Left lung (tissue), 10 donors: ENCODE data around the gene ENPP7. TPM values are rescaled to one million over a fixed set of nuclear protein-coding genes. Genes with fewer than 3 reads are reported as not detected.

ENCODE experiments used
- ATAC-seq: fragments of 200-7000 bp; cut with Tn5 transposase; one replicate; pipeline ENCODE4 v1.9.1; 2020; ENCODE audit warnings: moderate library complexity
- DNase-seq, 4 donors: peaks; one replicate each; pipeline ENCODE4 v3.0.0-alpha.2; 2013 to 2020
- H3K27ac ChIP-seq, 2 donors: fragments of 200-600 bp; sonication (generic) in 1 of 2; one replicate each; pipeline versions ENCODE4 v1.5.0 to v1.8.0; 2020 to 2021
- H3K27me3 ChIP-seq, 2 donors: fragments of 200-600 bp; sonication (generic) in 1 of 2; one replicate each; pipeline versions ENCODE4 v1.5.0 to v1.8.0; 2020 to 2021
- H3K36me3 ChIP-seq, 2 donors: fragments of 200-600 bp; sonication (generic) in 1 of 2; one replicate each; pipeline versions ENCODE4 v1.5.0 to v1.8.0; 2020 to 2021
- H3K4me1 ChIP-seq, 2 donors: fragments of 200-600 bp; one replicate each; pipeline ENCODE4 v1.8.0; 2021
- H3K4me3 ChIP-seq, 2 donors: fragments of 200-600 bp; sonication (generic) in 1 of 2; one replicate each; pipeline versions ENCODE4 v1.5.0 to v1.8.0; 2020 to 2021; ENCODE audit warnings: mild to moderate bottlenecking in 1 of 2
- H3K9me3 ChIP-seq, 2 donors: fragments of 200-600 bp; sonication (generic) in 1 of 2; one replicate each; pipeline versions ENCODE4 v1.5.0 to v1.8.0; 2020 to 2021
- CTCF ChIP-seq, 2 donors: fragments of 200-600 bp; sonication (generic) in 1 of 2; IDR thresholded peaks; one replicate each; pipeline versions ENCODE4 v1.5.0 to v1.8.0; 2021; ENCODE audit warnings: antibody characterized with exemption in 2 of 2
- intact Hi-C, 2 donors: fragments of 100-400 bp; cut with DNase I; formaldehyde crosslinking; loops; one replicate each; pipeline versions ENCODE4 v1.11.2 to v1.14.2; 2022
- polyA plus RNA-seq, 6 donors: library from polyadenylated mRNA; unstranded; fragments of 120-200 nt; gene quantifications; one replicate each; pipeline ENCODE4 v1.2.1, GENCODE V29; 2013; ENCODE audit not compliant: insufficient read length in 6 of 6
- total RNA-seq, 2 donors: library from RNA; stranded (reverse); fragmentation: NEBNext Ultra II Directional; extraction: Animal tissue kit (Norgen Biotek cat#: 25700); gene quantifications; one replicate each; pipeline ENCODE4 v1.2.1, GENCODE V29; 2021
- donor health status: DM: no; HTN: yes; CAD: no.
- donor health status: DM: no; HTN: no; CAD: no.

ENPP7 gene
- total and polyA plus RNA-seq, 8 donors, result 0.18 TPM; not detected in 7

- peaks cover 0 to 9% of the 10 kb centered on the region in 2 donors for H3K27me3 ChIP-seq
- ATAC-seq, result peak; percentile 34
- peak in 1 of 4 donors; percentile 61 for DNase-seq
- intact Hi-C loops, result no loop called here
- no peaks in the 10 kb centered on the region for H3K36me3 ChIP-seq
- TF ChIP-seq CTCF (IDR thresholded peaks at IDR 0.05), result no peak
- no peaks in the 10 kb centered on the region for H3K9me3 ChIP-seq
- H3K27ac ChIP-seq, result peak overlapping the region; percentile 4 to 42
- H3K4me1 ChIP-seq, result peaks cover 0 to 22% of the 10 kb centered on the region in 2 donors
- H3K4me3 ChIP-seq, result peak overlapping the region in 1 of 2 donors; percentile 21
These were observed 2.3 kb downstream of the ENPP7 start for GRCh38 chr17:79732804-79733691.

DNA sequence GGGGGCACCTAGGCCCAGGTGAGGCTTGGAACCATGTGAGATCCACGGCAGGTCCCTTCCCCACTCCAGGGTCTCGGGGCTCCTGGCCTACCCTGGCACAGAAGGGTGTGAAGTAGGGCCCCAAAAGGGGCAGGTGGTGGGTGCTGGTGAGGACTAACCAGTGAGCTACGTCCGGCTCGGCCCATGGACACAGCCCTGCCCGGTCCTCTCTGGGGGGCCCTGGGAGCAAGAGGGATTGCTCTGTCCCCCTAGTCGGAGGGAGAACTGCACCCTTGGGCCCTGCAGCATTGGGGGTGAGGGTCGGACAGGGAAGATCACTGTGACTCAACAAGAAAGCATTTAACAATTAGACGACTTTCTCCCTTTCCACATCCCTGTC, 2.9 kb downstream of the ENPP7 start:
- no peak for ATAC-seq
- peak overlapping the region in 1 of 2 donors; percentile 42 for H3K27ac ChIP-seq
- H3K4me1 ChIP-seq, result peaks cover 0 to 19% of the 10 kb centered on the region in 2 donors
- DNase-seq, result no peak
- H3K4me3 ChIP-seq, result no peak overlapping the region
- H3K9me3 ChIP-seq, result no peaks in the 10 kb centered on the region
- H3K36me3 ChIP-seq, result no peaks in the 10 kb centered on the region
- H3K27me3 ChIP-seq, result peaks cover 0 to 15% of the 10 kb centered on the region in 2 donors
- intact Hi-C loops, result no loop called here
- no peak for TF ChIP-seq CTCF (IDR thresholded peaks at IDR 0.05)

DNA sequence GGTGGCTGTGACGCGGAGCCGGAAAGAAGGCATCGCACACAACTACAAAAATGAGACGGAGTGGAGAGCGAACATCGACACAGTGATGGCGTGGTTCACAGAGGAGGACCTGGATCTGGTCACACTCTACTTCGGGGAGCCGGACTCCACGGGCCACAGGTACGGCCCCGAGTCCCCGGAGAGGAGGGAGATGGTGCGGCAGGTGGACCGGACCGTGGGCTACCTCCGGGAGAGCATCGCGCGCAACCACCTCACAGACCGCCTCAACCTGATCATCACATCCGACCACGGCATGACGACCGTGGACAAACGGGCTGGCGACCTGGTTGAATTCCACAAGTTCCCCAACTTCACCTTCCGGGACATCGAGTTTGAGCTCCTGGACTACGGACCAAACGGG, 4.4 kb downstream of the ENPP7 start:
- ATAC-seq, result no peak
- Histone ChIP-seq H3K27ac (no peak overlapping the region), H3K9me3 (no peaks in the 10 kb centered on the region), H3K27me3 (peaks cover 0 to 29% of the 10 kb centered on the region in 2 donors), H3K4me1 (peaks cover 0 to 15% of the 10 kb centered on the region in 2 donors), H3K36me3 (no peaks in the 10 kb centered on the region), H3K4me3 (no peak overlapping the region)
- DNase-seq, result no peak
- intact Hi-C loops, result no loop called here
- no peak for TF ChIP-seq CTCF (IDR thresholded peaks at IDR 0.05)

- Histone ChIP-seq H3K36me3 (no peaks in the 10 kb centered on the region), H3K27me3 (peaks cover 2 to 51% of the 10 kb centered on the region in 2 donors), H3K4me1 (peaks cover 4 to 22% of the 10 kb centered on the region in 2 donors), H3K4me3 (no peak overlapping the region), H3K9me3 (no peaks in the 10 kb centered on the region), H3K27ac (no peak overlapping the region)
- no peak for DNase-seq
- intact Hi-C loops, result no loop called here
- peak; percentile 7 for ATAC-seq
- no peak for TF ChIP-seq CTCF (IDR thresholded peaks at IDR 0.05)
These were observed 6.5 kb downstream of the ENPP7 start for GRCh38 chr17:79737046-79737921.
